Vagina (tissue), 2 donors: ENCODE data around the gene DOCK7. TPM values are rescaled to one million over a fixed set of nuclear protein-coding genes. Genes with fewer than 3 reads are reported as not detected.

Experiments used
- DNase-seq, 2 donors: peaks; one replicate each; pipeline ENCODE4 v3.0.0-alpha.2; 2017; ENCODE audit errors: extremely low spot score in 2 of 2
- H3K27ac ChIP-seq: fragments of 200-600 bp; sonication (generic); one replicate; pipeline ENCODE4 v1.5.1; 2019
- H3K27me3 ChIP-seq: fragments of 200-600 bp; sonication (generic); one replicate; pipeline ENCODE4 v1.5.1; 2019
- H3K36me3 ChIP-seq, 2 donors: fragments of 200-600 bp; sonication (generic); one replicate each; pipeline ENCODE4 v1.5.1; 2017 to 2019
- H3K4me1 ChIP-seq: fragments of 200-600 bp; sonication (generic); one replicate; pipeline ENCODE4 v1.5.1; 2019
- H3K4me3 ChIP-seq, 2 donors: fragments of 200-600 bp; sonication (generic); 1 replicate in 1 of 2; 2 replicates in 1 of 2; pipeline ENCODE4 v1.5.1; 2016 to 2019
- H3K9me3 ChIP-seq: fragments of 200-600 bp; sonication (generic); one replicate; pipeline ENCODE4 v1.5.1; 2019
- POLR2A ChIP-seq, 2 donors: fragments of 450-650 bp; IDR thresholded peaks; one replicate each; pipeline ENCODE4 v1.6.1; 2017; ENCODE audit warnings: antibody characterized with exemption in 2 of 2, mild to moderate bottlenecking in 2 of 2, moderate library complexity in 2 of 2
- POLR2AphosphoS5 ChIP-seq, 2 donors: sonication (generic); formaldehyde crosslinking; IDR thresholded peaks; one replicate each; pipeline ENCODE4 v1.9.0; 2017; ENCODE audit warnings: antibody characterized with exemption in 2 of 2, mild to moderate bottlenecking in 2 of 2, low read depth in 1 of 2; ENCODE audit not compliant: insufficient read depth in 1 of 2
- intact Hi-C: fragments of 100-400 bp; cut with DNase I; formaldehyde crosslinking; loops from one replicate; pipeline ENCODE4 v1.15.1; 2023
- total RNA-seq: library from RNA; depleted of rRNA; stranded (reverse); fragments of >200 nt; gene quantifications from one replicate; pipeline ENCODE4 v1.2.3, GENCODE V29; 2016
- TF ChIP-seq, protein P1 (sequence below), 3 experiments: fragments of 450-650 bp in 2 of 3; fragments of 200-600 bp in 1 of 3; sonication (generic) in 1 of 3; IDR thresholded peaks; one replicate each; pipeline ENCODE4 v1.5.1; 2017 to 2019; ENCODE audit warnings: antibody characterized with exemption in 3 of 3, mild to moderate bottlenecking in 2 of 3, moderate library complexity in 2 of 3

DOCK7 gene, protein sequence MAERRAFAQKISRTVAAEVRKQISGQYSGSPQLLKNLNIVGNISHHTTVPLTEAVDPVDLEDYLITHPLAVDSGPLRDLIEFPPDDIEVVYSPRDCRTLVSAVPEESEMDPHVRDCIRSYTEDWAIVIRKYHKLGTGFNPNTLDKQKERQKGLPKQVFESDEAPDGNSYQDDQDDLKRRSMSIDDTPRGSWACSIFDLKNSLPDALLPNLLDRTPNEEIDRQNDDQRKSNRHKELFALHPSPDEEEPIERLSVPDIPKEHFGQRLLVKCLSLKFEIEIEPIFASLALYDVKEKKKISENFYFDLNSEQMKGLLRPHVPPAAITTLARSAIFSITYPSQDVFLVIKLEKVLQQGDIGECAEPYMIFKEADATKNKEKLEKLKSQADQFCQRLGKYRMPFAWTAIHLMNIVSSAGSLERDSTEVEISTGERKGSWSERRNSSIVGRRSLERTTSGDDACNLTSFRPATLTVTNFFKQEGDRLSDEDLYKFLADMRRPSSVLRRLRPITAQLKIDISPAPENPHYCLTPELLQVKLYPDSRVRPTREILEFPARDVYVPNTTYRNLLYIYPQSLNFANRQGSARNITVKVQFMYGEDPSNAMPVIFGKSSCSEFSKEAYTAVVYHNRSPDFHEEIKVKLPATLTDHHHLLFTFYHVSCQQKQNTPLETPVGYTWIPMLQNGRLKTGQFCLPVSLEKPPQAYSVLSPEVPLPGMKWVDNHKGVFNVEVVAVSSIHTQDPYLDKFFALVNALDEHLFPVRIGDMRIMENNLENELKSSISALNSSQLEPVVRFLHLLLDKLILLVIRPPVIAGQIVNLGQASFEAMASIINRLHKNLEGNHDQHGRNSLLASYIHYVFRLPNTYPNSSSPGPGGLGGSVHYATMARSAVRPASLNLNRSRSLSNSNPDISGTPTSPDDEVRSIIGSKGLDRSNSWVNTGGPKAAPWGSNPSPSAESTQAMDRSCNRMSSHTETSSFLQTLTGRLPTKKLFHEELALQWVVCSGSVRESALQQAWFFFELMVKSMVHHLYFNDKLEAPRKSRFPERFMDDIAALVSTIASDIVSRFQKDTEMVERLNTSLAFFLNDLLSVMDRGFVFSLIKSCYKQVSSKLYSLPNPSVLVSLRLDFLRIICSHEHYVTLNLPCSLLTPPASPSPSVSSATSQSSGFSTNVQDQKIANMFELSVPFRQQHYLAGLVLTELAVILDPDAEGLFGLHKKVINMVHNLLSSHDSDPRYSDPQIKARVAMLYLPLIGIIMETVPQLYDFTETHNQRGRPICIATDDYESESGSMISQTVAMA (N-terminal part only)
- total RNA-seq = 34.1 TPM

DNA sequence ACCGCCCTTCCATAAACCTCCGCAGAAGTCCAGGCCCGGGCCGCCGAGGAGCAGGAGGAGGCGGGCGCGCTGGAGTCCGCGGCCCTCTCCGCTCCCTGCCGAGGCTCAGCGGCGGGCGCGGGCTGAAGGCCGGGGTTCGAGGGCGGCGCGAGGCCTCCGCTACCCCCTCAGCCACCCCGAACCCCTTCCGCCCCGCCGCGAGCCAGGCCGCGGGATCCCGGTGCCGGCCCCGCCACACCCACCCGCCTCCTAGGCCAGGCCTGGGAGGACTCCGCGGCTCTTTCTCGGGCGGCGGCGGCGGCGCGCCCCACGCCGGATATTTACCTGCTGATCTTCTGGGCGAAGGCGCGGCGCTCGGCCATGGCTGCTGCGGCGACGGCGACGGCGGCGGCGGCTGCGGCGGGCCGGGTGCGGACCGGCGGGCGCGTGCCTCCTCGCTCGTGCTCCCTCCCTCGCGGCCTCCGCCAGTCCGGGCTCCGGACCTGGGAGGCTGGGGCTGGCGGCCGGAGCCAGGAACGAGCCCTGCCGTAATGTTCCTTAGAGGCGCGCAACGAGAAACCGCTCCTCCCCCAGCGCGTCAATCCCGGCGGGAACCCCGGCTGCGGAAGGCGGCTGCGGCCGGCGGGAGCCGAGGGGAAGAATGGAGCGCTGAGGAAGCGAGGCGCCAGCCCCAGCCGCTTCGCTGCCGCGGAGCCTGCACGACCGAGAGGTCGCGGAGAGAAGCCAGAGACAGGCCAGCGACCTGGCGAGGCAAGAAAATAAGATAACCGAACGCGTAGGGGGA is at the start of gene DOCK7:
DOCK7 (minus strand) TSS at position 484 of the 784 bp plus-strand sequence; CDS start at position 362, 122 bp downstream.
- Histone ChIP-seq H3K4me1 (peaks cover 57% of the 10 kb centered on the region), H3K36me3 (no peaks in the 10 kb centered on the region), H3K9me3 (no peaks in the 10 kb centered on the region), H3K27me3 (no peaks in the 10 kb centered on the region), H3K4me3 (peak within 1 kb of the TSS; percentile 78 to 93), H3K27ac (peak within 1 kb of the TSS; percentile 83)
- no peak for DNase-seq
- intact Hi-C loops = no loop called here
- peak; percentile 10 to 56 for TF ChIP-seq POLR2AphosphoS5 (IDR thresholded peaks at IDR 0.05; ENCODE audit: insufficient read depth in 1 of 2, low read depth in 1 of 2)
- TF ChIP-seq, protein P1, sequence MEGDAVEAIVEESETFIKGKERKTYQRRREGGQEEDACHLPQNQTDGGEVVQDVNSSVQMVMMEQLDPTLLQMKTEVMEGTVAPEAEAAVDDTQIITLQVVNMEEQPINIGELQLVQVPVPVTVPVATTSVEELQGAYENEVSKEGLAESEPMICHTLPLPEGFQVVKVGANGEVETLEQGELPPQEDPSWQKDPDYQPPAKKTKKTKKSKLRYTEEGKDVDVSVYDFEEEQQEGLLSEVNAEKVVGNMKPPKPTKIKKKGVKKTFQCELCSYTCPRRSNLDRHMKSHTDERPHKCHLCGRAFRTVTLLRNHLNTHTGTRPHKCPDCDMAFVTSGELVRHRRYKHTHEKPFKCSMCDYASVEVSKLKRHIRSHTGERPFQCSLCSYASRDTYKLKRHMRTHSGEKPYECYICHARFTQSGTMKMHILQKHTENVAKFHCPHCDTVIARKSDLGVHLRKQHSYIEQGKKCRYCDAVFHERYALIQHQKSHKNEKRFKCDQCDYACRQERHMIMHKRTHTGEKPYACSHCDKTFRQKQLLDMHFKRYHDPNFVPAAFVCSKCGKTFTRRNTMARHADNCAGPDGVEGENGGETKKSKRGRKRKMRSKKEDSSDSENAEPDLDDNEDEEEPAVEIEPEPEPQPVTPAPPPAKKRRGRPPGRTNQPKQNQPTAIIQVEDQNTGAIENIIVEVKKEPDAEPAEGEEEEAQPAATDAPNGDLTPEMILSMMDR (IDR thresholded peaks at IDR 0.05) = no peak
- peak in 1 of 2 donors; percentile 15 for TF ChIP-seq POLR2A (IDR thresholded peaks at IDR 0.05)

GRCh38 chr1:62735491-62736171 is 47.4 kb upstream of the DOCK7 start:
- H3K9me3 ChIP-seq = no peaks in the 10 kb centered on the region
- no peak for TF ChIP-seq POLR2A (IDR thresholded peaks at IDR 0.05)
- TF ChIP-seq, protein P1 (IDR thresholded peaks at IDR 0.05) = no peak
- no peak for TF ChIP-seq POLR2AphosphoS5 (IDR thresholded peaks at IDR 0.05; ENCODE audit: insufficient read depth in 1 of 2, low read depth in 1 of 2)
- no peaks in the 10 kb centered on the region for H3K4me1 ChIP-seq
- no peak overlapping the region for H3K27ac ChIP-seq
- intact Hi-C loops = no loop called here
- no peaks in the 10 kb centered on the region for H3K27me3 ChIP-seq
- DNase-seq = no peak
- no peak overlapping the region for H3K4me3 ChIP-seq
- H3K36me3 ChIP-seq = no peaks in the 10 kb centered on the region

DNA sequence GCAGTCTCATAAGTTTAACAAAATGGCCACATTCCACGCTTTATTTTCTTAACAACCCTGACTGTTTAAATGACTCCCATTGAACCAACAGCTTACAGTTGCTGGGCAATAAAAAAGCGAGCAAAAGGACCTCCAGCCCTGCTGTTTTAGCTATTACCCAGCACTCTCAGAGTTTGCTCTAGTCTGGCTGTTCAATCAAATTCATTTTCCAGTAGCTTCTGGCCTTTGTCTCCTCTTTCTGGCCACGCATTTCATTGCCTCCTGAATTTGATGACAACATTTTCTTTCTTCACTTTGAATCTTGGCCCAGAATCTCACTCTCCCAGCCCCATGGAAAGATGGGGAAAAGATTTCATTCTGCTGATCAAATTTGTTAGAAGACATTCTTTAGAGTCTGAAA is 44.1 kb upstream of the DOCK7 start:
- no peak overlapping the region for H3K27ac ChIP-seq
- no peaks in the 10 kb centered on the region for H3K4me1 ChIP-seq
- intact Hi-C loops = no loop called here
- no peak for DNase-seq
- no peak overlapping the region for H3K4me3 ChIP-seq
- no peaks in the 10 kb centered on the region for H3K36me3 ChIP-seq
- no peaks in the 10 kb centered on the region for H3K9me3 ChIP-seq
- no peak for TF ChIP-seq POLR2AphosphoS5 (IDR thresholded peaks at IDR 0.05; ENCODE audit: insufficient read depth in 1 of 2, low read depth in 1 of 2)
- TF ChIP-seq, protein P1 (IDR thresholded peaks at IDR 0.05) = no peak
- no peak for TF ChIP-seq POLR2A (IDR thresholded peaks at IDR 0.05)
- no peaks in the 10 kb centered on the region for H3K27me3 ChIP-seq

GRCh38 chr1:62728963-62729362 is 40.8 kb upstream of the DOCK7 start:
- Histone ChIP-seq H3K4me3 (no peak overlapping the region), H3K9me3 (no peaks in the 10 kb centered on the region), H3K4me1 (peaks cover 7% of the 10 kb centered on the region), H3K27ac (no peak overlapping the region), H3K36me3 (no peaks in the 10 kb centered on the region), H3K27me3 (no peaks in the 10 kb centered on the region)
- TF ChIP-seq, protein P1 (IDR thresholded peaks at IDR 0.05) = no peak
- no peak for TF ChIP-seq POLR2A (IDR thresholded peaks at IDR 0.05)
- TF ChIP-seq POLR2AphosphoS5 (IDR thresholded peaks at IDR 0.05; ENCODE audit: insufficient read depth in 1 of 2, low read depth in 1 of 2) = no peak
- intact Hi-C loops = no loop called here
- DNase-seq = no peak
